HT-29 (cell line): ENCODE measurements around the gene AMHR2. TPM values are rescaled to one million over a fixed set of nuclear protein-coding genes. Genes with fewer than 3 reads are reported as not detected.
"Not testable (repeated sequence)": the region's sequence is repeated elsewhere in the genome, so short reads cannot be mapped to it uniquely, and the experiment has no call there.

Experiments used
- DNase-seq: peaks from one replicate; pipeline ENCODE4 v3.0.0-alpha.2; 2015; ENCODE audit warnings: low spot score
- total RNA-seq: library from RNA; depleted of rRNA; stranded (reverse); fragments of >200 nt; shearing (Covaris generic); gene quantifications from 2 replicates; pipeline ENCODE4 v1.2.3, GENCODE V29; 2014; rRNA removed

The AMHR2 gene
- not detected in 2 replicates for total RNA-seq

- no peak for DNase-seq
Measured at GRCh38 chr12:53423597-53423996, at the start of gene AMHR2. Gene AMHR2 (plus strand): TSS chr12:53423855. CDS start chr12:53423935, 80 bp downstream.

GRCh38 chr12:53374277-53374676 lies 49.4 kb upstream of the AMHR2 start:
- DNase-seq = not testable (repeated sequence)

GRCh38 chr12:53376747-53377146 lies 46.9 kb upstream of the AMHR2 start:
- no peak for DNase-seq

GRCh38 chr12:53378222-53378621 lies 45.4 kb upstream of the AMHR2 start:
- no peak for DNase-seq

GRCh38 chr12:53378724-53379388 lies 44.8 kb upstream of the AMHR2 start:
- DNase-seq = peak; percentile 21

GRCh38 chr12:53379389-53380103 lies 44.1 kb upstream of the AMHR2 start:
- DNase-seq = peak; percentile 100

GRCh38 chr12:53380104-53380793 lies 43.4 kb upstream of the AMHR2 start, which contains the start of gene SP1:
Gene SP1 (plus strand): TSS chr12:53380176. CDS start chr12:53380292, 116 bp downstream.
- DNase-seq = peak; percentile 93

GRCh38 chr12:53380794-53381730 lies 42.6 kb upstream of the AMHR2 start:
- DNase-seq = peak; percentile 34

GRCh38 chr12:53381731-53382630 lies 41.7 kb upstream of the AMHR2 start:
- peak; percentile 59 for DNase-seq

GRCh38 chr12:53383258-53383657 lies 40.4 kb upstream of the AMHR2 start:
- DNase-seq = no peak

GRCh38 chr12:53386381-53386780 lies 37.3 kb upstream of the AMHR2 start:
- not testable (repeated sequence) for DNase-seq

GRCh38 chr12:53388932-53389331 lies 34.7 kb upstream of the AMHR2 start:
- no peak for DNase-seq

- DNase-seq = no peak
Measured at GRCh38 chr12:53389702-53390101, 34.0 kb upstream of the AMHR2 start.

GRCh38 chr12:53391724-53392123 lies 31.9 kb upstream of the AMHR2 start:
- no peak for DNase-seq

GRCh38 chr12:53399896-53400295 lies 23.8 kb upstream of the AMHR2 start:
- DNase-seq = no peak

- DNase-seq = not testable (repeated sequence)
Measured at GRCh38 chr12:53402351-53402750, 21.3 kb upstream of the AMHR2 start.

GRCh38 chr12:53402871-53403270 lies 20.8 kb upstream of the AMHR2 start:
- no peak for DNase-seq

- no peak for DNase-seq
Measured at GRCh38 chr12:53410951-53411350, 12.7 kb upstream of the AMHR2 start.

GRCh38 chr12:53413485-53414204 lies 10.0 kb upstream of the AMHR2 start:
- DNase-seq = no peak
